GM23248 (cell line): ENCODE results near the gene SLF2. TPM values are rescaled to one million over a fixed set of nuclear protein-coding genes. Genes with fewer than 3 reads are reported as not detected.

Source experiments
- DNase-seq: peaks from one replicate; pipeline ENCODE4 v3.0.0-alpha.2; 2015
- H2AFZ ChIP-seq: fragments of 200-600 bp; sonication (generic); 2 replicates; pipeline ENCODE4 v1.6.1; 2016; ENCODE audit warnings: antibody characterized with exemption
- H3F3A ChIP-seq: fragments of 200-600 bp; sonication (generic); 2 replicates; pipeline ENCODE4 v1.6.1; 2016; ENCODE audit warnings: mild to moderate bottlenecking, antibody characterized with exemption, mixed run types; ENCODE audit not compliant: insufficient read depth
- H3K27ac ChIP-seq: fragments of 200-600 bp; sonication (generic); 2 replicates; pipeline ENCODE4 v1.5.1; 2016; ENCODE audit warnings: mild to moderate bottlenecking
- H3K27me3 ChIP-seq: fragments of 200-600 bp; sonication (generic); replicated peaks from 2 replicates; pipeline ENCODE4 v1.6.1; 2016; ENCODE audit warnings: mild to moderate bottlenecking; ENCODE audit not compliant: insufficient read depth
- H3K36me3 ChIP-seq: fragments of 200-600 bp; sonication (generic); 2 replicates; pipeline ENCODE4 v1.6.1; 2016; ENCODE audit warnings: low read depth, mild to moderate bottlenecking
- H3K4me1 ChIP-seq: fragments of 200-600 bp; sonication (generic); 2 replicates; pipeline ENCODE4 v1.6.1; 2016; ENCODE audit warnings: mild to moderate bottlenecking; ENCODE audit not compliant: insufficient read depth
- H3K4me2 ChIP-seq: fragments of 200-600 bp; sonication (generic); one replicate; pipeline ENCODE4 v1.6.1; 2016; ENCODE audit warnings: mild to moderate bottlenecking; ENCODE audit not compliant: unreplicated experiment
- H3K4me3 ChIP-seq: fragments of 200-600 bp; sonication (generic); 2 replicates; pipeline ENCODE4 v1.5.1; 2016; ENCODE audit warnings: mild to moderate bottlenecking
- H3K79me2 ChIP-seq: fragments of 200-600 bp; sonication (generic); 2 replicates; pipeline ENCODE4 v1.6.1; 2016; ENCODE audit warnings: mild to moderate bottlenecking; ENCODE audit not compliant: insufficient read depth
- H3K9ac ChIP-seq: fragments of 200-600 bp; sonication (generic); 2 replicates; pipeline ENCODE4 v1.6.1; 2016; ENCODE audit warnings: mild to moderate bottlenecking
- H3K9me2 ChIP-seq: fragments of 200-600 bp; sonication (generic); 2 replicates; pipeline ENCODE4 v1.6.1; 2016; ENCODE audit warnings: mixed run types, mild to moderate bottlenecking, moderate library complexity; ENCODE audit not compliant: insufficient read depth
- H3K9me3 ChIP-seq: fragments of 200-600 bp; sonication (generic); one replicate; pipeline ENCODE4 v1.6.1; 2017; ENCODE audit warnings: low read depth
- H4K20me1 ChIP-seq: fragments of 200-600 bp; sonication (generic); 2 replicates; pipeline ENCODE4 v1.6.0; 2016; ENCODE audit not compliant: insufficient read depth
- EZH2 ChIP-seq: fragments of 200-600 bp; sonication (generic); IDR thresholded peaks from 2 replicates; pipeline ENCODE4 v1.6.1; 2018; ENCODE audit warnings: antibody characterized with exemption, mild to moderate bottlenecking; ENCODE audit not compliant: insufficient read depth, poor library complexity, severe bottlenecking
- EZH2phosphoT487 ChIP-seq: fragments of 200-600 bp; sonication (generic); IDR thresholded peaks from 2 replicates; pipeline ENCODE4 v1.6.1; 2018; ENCODE audit warnings: antibody characterized with exemption, moderate library complexity, mild to moderate bottlenecking, low read depth; ENCODE audit not compliant: insufficient read depth
- WGBS, 2 experiments: methylation state at CpG; one replicate each; pipeline ENCODE4 v1.1.6; 2015 to 2017; ENCODE audit warnings: low lambda C conversion rate in 2 of 2, low coverage in 1 of 2; ENCODE audit errors: missing lambda C conversion rate in 2 of 2; 5-methylcytosine and 5-hydroxymethylcytosine counted together
- in situ Hi-C: fragments of 300-500 bp; cut with MboI; formaldehyde crosslinking; loops from 2 replicates; pipeline ENCODE4 v1.15.0; 2020
- polyA plus RNA-seq: library from polyadenylated mRNA; unstranded; fragments of >200 nt; fragmentation: Nextera tagmentation; extraction: Ambion mirVana; gene quantifications from 2 replicates; pipeline ENCODE4 v1.2.1, GENCODE V29; 2016
- total RNA-seq: library from RNA; depleted of rRNA; stranded (reverse); fragments of >200 nt; shearing (Covaris generic); gene quantifications from 2 replicates; pipeline ENCODE4 v1.2.3, GENCODE V29; 2014

The SLF2 gene
- total and polyA plus RNA-seq, 2 experiments from 2014 or later, result 12.5 to 15.6 TPM

- WGBS, 2 experiments, result 93 to 97% methylated on average over 3 of the region's 3 CpGs
- Histone ChIP-seq H3F3A (peaks cover 13% of the 10 kb centered on the region), H3K27ac (no peak overlapping the region)
Measured at GRCh38 chr10:100886091-100886490, 26.7 kb upstream of the SLF2 start.

GRCh38 chr10:100886521-100886920 lies 26.2 kb upstream of the SLF2 start:
- Histone ChIP-seq H3K9me3 (no peaks in the 10 kb centered on the region), H2AFZ (no peak overlapping the region), H3K4me3 (no peak overlapping the region), H3K27ac (no peak overlapping the region), H3K9me2 (no peaks in the 10 kb centered on the region), H3K4me2 (no peak overlapping the region), H3K4me1 (peaks cover 27% of the 10 kb centered on the region), H4K20me1 (no peaks in the 10 kb centered on the region), H3K36me3 (no peaks in the 10 kb centered on the region), H3K79me2 (no peaks in the 10 kb centered on the region), H3F3A (peaks cover 17% of the 10 kb centered on the region), H3K9ac (no peak overlapping the region), H3K27me3 (no peaks in the 10 kb centered on the region)
- no peak for DNase-seq
- in situ Hi-C loops, result loop anchor here (25.0 kb wide), 1 partner anchor 549 kb away; the partner anchor contains the start of genes PKD2L1 and SCD
- WGBS, 2 experiments, result 94 to 96% methylated on average over 5 of the region's 5 CpGs
- no peak for TF ChIP-seq EZH2
- no peak for TF ChIP-seq EZH2phosphoT487

More at GRCh38 chr10:100886091-100886490, 26.7 kb upstream of the SLF2 start:
- TF ChIP-seq EZH2, result no peak
- no peak for TF ChIP-seq EZH2phosphoT487
- no peaks in the 10 kb centered on the region for H3K36me3 ChIP-seq
- H3K4me2 ChIP-seq, result no peak overlapping the region
- H4K20me1 ChIP-seq, result no peaks in the 10 kb centered on the region
- no peaks in the 10 kb centered on the region for H3K79me2 ChIP-seq
- H3K9ac ChIP-seq, result no peak overlapping the region
- DNase-seq, result no peak
- H3K4me3 ChIP-seq, result no peak overlapping the region
- no peak overlapping the region for H2AFZ ChIP-seq
- H3K9me2 ChIP-seq, result no peaks in the 10 kb centered on the region
- in situ Hi-C loops, result loop anchor here (25.0 kb wide), 1 partner anchor 549 kb away; the partner anchor contains the start of genes PKD2L1 and SCD
- peaks cover 23% of the 10 kb centered on the region for H3K4me1 ChIP-seq
- H3K9me3 ChIP-seq, result no peaks in the 10 kb centered on the region
- no peaks in the 10 kb centered on the region for H3K27me3 ChIP-seq

- WGBS, 2 experiments, result 60 to 64% methylated on average over 6 of the region's 6 CpGs
- peaks cover 27% of the 10 kb centered on the region for H3K4me1 ChIP-seq
- no peaks in the 10 kb centered on the region for H3K9me3 ChIP-seq
- TF ChIP-seq EZH2phosphoT487 (no peak), EZH2 (no peak)
- H3K9me2 ChIP-seq, result no peaks in the 10 kb centered on the region
- H3K4me3 ChIP-seq, result no peak overlapping the region
- H2AFZ ChIP-seq, result no peak overlapping the region
- peaks cover 21% of the 10 kb centered on the region for H3F3A ChIP-seq
- H4K20me1 ChIP-seq, result no peaks in the 10 kb centered on the region
- no peaks in the 10 kb centered on the region for H3K27me3 ChIP-seq
- in situ Hi-C loops, result loop anchor here (25.0 kb wide), 1 partner anchor 550 kb away; the partner anchor contains the start of genes PKD2L1 and SCD
- no peaks in the 10 kb centered on the region for H3K79me2 ChIP-seq
- H3K9ac ChIP-seq, result no peak overlapping the region
- H3K27ac ChIP-seq, result no peak overlapping the region
- H3K36me3 ChIP-seq, result no peaks in the 10 kb centered on the region
- H3K4me2 ChIP-seq, result no peak overlapping the region
- no peak for DNase-seq
Measured at GRCh38 chr10:100886963-100887362, 25.8 kb upstream of the SLF2 start.

GRCh38 chr10:100887761-100888296 lies 24.9 kb upstream of the SLF2 start:
- Histone ChIP-seq H3K9me3 (no peaks in the 10 kb centered on the region), H3K4me3 (no peak overlapping the region), H3K27ac (no peak overlapping the region), H3K9ac (no peak overlapping the region), H2AFZ (no peak overlapping the region), H3K4me1 (peaks cover 21% of the 10 kb centered on the region), H4K20me1 (no peaks in the 10 kb centered on the region), H3K9me2 (no peaks in the 10 kb centered on the region), H3K4me2 (no peak overlapping the region), H3K36me3 (no peaks in the 10 kb centered on the region), H3K27me3 (no peaks in the 10 kb centered on the region), H3F3A (peaks cover 26% of the 10 kb centered on the region), H3K79me2 (no peaks in the 10 kb centered on the region)
- TF ChIP-seq EZH2 (no peak), EZH2phosphoT487 (no peak)
- 92 to 93% methylated on average over 14 of the region's 14 CpGs for WGBS, 2 experiments
- no peak for DNase-seq
- in situ Hi-C loops, result loop anchor here (25.0 kb wide), 1 partner anchor 551 kb away; the partner anchor contains the start of genes PKD2L1 and SCD
